ENCODE data around the gene PPP1CC. TPM values are rescaled to one million over a fixed set of nuclear protein-coding genes. Genes with fewer than 3 reads are reported as not detected.

The PPP1CC gene
- total and polyA plus RNA-seq, 2 donors (not counting 3 experiments of a cell fraction or from before 2014, with no cell fraction given), result 67.1 to 139 TPM

DNA sequence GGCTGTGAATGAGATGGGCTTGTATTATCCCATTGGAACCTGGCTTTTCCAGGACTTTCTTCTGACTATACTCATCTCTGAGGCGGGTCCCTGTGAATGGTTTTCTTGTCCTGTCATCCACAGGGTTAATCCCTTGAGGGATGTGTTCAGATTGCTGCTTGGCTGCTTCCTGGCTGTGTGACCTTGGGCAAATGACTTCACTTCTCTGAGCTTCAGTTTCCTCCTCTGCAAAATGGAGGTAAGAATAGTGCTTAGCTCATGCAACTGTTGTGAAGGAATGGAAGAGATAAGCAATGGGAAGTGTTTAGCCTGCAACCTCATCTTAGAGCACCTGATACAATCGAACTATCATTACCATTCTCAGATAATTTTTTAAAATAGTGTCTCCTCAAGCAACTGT is 32.1 kb upstream of the PPP1CC start:
- no peak for FAIRE-seq
- no peaks in the 10 kb centered on the region for H4K20me1 ChIP-seq (replicated peaks; ENCODE audit: control insufficient read depth, extremely low read depth, insufficient read depth, low read length)
- BruUV-seq (replicated peaks), result no TSS peak
- H2AFZ ChIP-seq (ENCODE audit: low read depth, low read length), result no peak overlapping the region
- no peak overlapping the region for H3K4me2 ChIP-seq (ENCODE audit: insufficient read depth, low read length)
- no peak for DNase-seq (ENCODE audit: low read depth, low spot score)
- no peaks in the 10 kb centered on the region for H3K36me3 ChIP-seq (ENCODE audit: control insufficient read depth in 2 of 2, extremely low read depth in 1 of 2, insufficient read depth in 2 of 2, low read length in 2 of 2)
- H3K9me3 ChIP-seq (replicated peaks; ENCODE audit: control insufficient read depth, insufficient read depth, low read length), result no peaks in the 10 kb centered on the region
- no peaks in the 10 kb centered on the region for H3K4me1 ChIP-seq (ENCODE audit: control insufficient read depth, extremely low read depth, insufficient read depth, low read length)
- ChIA-PET CTCF (interaction anchor here (0.7 to 1.5 kb wide), 2 partner anchors 113 to 173 kb away, joined by 3 to 4 read pairs; no protein-coding TSS in a partner anchor), POLR2A (no interaction called here)
- H3K79me2 ChIP-seq (ENCODE audit: control insufficient read depth, insufficient read depth, low read length), result no peaks in the 10 kb centered on the region
- dilution Hi-C loops (cut with MboI; ENCODE audit: extremely low pct_ligation_motif_present, low sequenced_read_pairs), result no loop called here
- H3K9ac ChIP-seq (replicated peaks; ENCODE audit: extremely low read depth, insufficient read depth, low read length), result no peak overlapping the region
- TF ChIP-seq FOS (IDR thresholded peaks at IDR 0.05; ENCODE audit: borderline replicate concordance, insufficient read depth, low read length), result no peak
- TF ChIP-seq, protein P1, sequence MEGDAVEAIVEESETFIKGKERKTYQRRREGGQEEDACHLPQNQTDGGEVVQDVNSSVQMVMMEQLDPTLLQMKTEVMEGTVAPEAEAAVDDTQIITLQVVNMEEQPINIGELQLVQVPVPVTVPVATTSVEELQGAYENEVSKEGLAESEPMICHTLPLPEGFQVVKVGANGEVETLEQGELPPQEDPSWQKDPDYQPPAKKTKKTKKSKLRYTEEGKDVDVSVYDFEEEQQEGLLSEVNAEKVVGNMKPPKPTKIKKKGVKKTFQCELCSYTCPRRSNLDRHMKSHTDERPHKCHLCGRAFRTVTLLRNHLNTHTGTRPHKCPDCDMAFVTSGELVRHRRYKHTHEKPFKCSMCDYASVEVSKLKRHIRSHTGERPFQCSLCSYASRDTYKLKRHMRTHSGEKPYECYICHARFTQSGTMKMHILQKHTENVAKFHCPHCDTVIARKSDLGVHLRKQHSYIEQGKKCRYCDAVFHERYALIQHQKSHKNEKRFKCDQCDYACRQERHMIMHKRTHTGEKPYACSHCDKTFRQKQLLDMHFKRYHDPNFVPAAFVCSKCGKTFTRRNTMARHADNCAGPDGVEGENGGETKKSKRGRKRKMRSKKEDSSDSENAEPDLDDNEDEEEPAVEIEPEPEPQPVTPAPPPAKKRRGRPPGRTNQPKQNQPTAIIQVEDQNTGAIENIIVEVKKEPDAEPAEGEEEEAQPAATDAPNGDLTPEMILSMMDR (IDR thresholded peaks at IDR 0.05; ENCODE audit: extremely low read depth in 1 of 2, insufficient read depth in 1 of 2, low read depth in 1 of 2, low read length in 2 of 2), result no peak
- TF ChIP-seq MYC (IDR thresholded peaks at IDR 0.05; ENCODE audit: low read depth, low read length), result no peak
- no peak for TF ChIP-seq JUN (IDR thresholded peaks at IDR 0.05; ENCODE audit: borderline replicate concordance, insufficient read depth, insufficient read length, low read depth)
- no peak for TF ChIP-seq POLR2A (IDR thresholded peaks at IDR 0.05; ENCODE audit: low read depth, low read length)
- TF ChIP-seq GATA2 (IDR thresholded peaks at IDR 0.05; ENCODE audit: insufficient read depth, insufficient read length, low read depth, low read length), result no peak
- no peak for TF ChIP-seq POLR2AphosphoS5 (IDR thresholded peaks at IDR 0.05; ENCODE audit: insufficient read depth, low read depth, low read length)
- no peak for TF ChIP-seq EZH2 (IDR thresholded peaks at IDR 0.05; ENCODE audit: borderline replicate concordance, low read depth, low read length, severe bottlenecking)
- no peak for TF ChIP-seq MAX (IDR thresholded peaks at IDR 0.05; ENCODE audit: insufficient read depth, insufficient read length)
- H3K4me3 ChIP-seq (replicated peaks in 1 of 3; ENCODE audit: insufficient read depth in 1 of 3, low read depth in 1 of 3, low read length in 3 of 3), result no peak overlapping the region
- H3K27ac ChIP-seq (ENCODE audit: insufficient read depth, low read depth, low read length), result no peak overlapping the region
- intact Hi-C loops (cut with micrococcal nuclease), result no loop called here
- H3K27me3 ChIP-seq (ENCODE audit: control insufficient read depth in 2 of 2, insufficient read depth in 2 of 2, low read length in 2 of 2), result no peaks in the 10 kb centered on the region
- no peaks in the 10 kb centered on the region for H3K9me1 ChIP-seq (replicated peaks; ENCODE audit: control insufficient read depth, extremely low read depth, insufficient read depth, low read length)

All from endothelial cell of umbilical vein (primary cell).